ENCODE data around the gene TTLL13. TPM values are rescaled to one million over a fixed set of nuclear protein-coding genes. Genes with fewer than 3 reads are reported as not detected.
"Not testable (repeated sequence)": the region's sequence is repeated elsewhere in the genome, so short reads cannot be mapped to it uniquely, and the experiment has no call there.

Gene TTLL13
- total RNA-seq, 1 experiment from 2014 or later: not detected

DNA sequence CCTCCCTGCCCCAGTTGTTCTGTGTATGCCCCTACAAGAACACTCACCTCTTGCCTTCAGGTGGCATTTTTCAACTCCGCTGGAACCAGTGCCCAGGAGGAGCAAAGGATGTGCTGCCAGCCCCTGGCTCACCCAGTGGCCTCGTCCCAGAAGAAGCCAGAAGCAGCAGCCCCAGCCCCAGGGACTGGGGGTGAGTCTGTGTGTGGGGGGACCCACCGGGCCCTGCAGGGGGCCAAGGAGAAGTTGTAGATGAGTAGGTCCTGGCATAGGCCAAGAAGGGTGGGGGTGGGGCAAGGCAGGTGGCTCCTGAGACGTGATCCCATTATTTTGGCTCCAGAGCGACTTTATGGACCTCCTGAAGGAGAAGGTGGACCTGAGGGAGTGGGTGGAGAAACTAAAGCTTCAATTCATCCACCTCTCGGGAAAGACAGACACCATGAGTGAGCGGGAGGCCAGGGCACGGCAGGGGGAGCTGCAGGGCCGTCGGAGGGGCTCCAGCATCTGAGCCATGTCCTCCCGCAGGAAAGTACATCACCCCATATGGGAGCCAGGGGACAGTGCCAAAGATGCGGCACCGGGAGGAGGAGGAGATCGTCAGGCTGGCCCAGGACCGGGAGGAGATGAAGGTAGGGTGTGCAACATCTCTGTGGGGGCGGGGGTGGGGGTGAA, 45.4 kb downstream of the TTLL13 start:
- no peak for TF ChIP-seq EZH2 (IDR thresholded peaks at IDR 0.05; ENCODE audit: borderline replicate concordance, low read depth, low read length, poor library complexity, severe bottlenecking)
- TF ChIP-seq, protein P1, sequence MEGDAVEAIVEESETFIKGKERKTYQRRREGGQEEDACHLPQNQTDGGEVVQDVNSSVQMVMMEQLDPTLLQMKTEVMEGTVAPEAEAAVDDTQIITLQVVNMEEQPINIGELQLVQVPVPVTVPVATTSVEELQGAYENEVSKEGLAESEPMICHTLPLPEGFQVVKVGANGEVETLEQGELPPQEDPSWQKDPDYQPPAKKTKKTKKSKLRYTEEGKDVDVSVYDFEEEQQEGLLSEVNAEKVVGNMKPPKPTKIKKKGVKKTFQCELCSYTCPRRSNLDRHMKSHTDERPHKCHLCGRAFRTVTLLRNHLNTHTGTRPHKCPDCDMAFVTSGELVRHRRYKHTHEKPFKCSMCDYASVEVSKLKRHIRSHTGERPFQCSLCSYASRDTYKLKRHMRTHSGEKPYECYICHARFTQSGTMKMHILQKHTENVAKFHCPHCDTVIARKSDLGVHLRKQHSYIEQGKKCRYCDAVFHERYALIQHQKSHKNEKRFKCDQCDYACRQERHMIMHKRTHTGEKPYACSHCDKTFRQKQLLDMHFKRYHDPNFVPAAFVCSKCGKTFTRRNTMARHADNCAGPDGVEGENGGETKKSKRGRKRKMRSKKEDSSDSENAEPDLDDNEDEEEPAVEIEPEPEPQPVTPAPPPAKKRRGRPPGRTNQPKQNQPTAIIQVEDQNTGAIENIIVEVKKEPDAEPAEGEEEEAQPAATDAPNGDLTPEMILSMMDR (conservative IDR thresholded peaks at IDR 0.05; ENCODE audit: low read depth, low read length): peak; percentile 41
- CTCF ChIA-PET: no interaction called here
- Histone ChIP-seq H3K9me3 (ENCODE audit: low read depth, low read length, poor library complexity, severe bottlenecking) (no peaks in the 10 kb centered on the region), H3K4me1 (ENCODE audit: insufficient read depth, low read length, poor library complexity, severe bottlenecking) (peaks cover 3% of the 10 kb centered on the region), H3K27ac (ENCODE audit: low read depth, low read length, poor library complexity, severe bottlenecking) (no peak overlapping the region), H3K36me3 (ENCODE audit: insufficient read depth, low read length, poor library complexity, severe bottlenecking) (no peaks in the 10 kb centered on the region), H3K27me3 (replicated peaks; ENCODE audit: insufficient read depth, low read depth, low read length, poor library complexity) (no peaks in the 10 kb centered on the region), H3K4me3 (ENCODE audit: low read depth, low read length, poor library complexity, severe bottlenecking) (no peak overlapping the region)
- intact Hi-C loops (cut with micrococcal nuclease; ENCODE audit: unreplicated experiment): no loop called here
- POLR2A ChIA-PET (ENCODE audit: low non-redundant PET): no interaction called here
- BruUV-seq (replicated peaks): no TSS peak
- DNase-seq (ENCODE audit: low spot score): peak; percentile 27

DNA sequence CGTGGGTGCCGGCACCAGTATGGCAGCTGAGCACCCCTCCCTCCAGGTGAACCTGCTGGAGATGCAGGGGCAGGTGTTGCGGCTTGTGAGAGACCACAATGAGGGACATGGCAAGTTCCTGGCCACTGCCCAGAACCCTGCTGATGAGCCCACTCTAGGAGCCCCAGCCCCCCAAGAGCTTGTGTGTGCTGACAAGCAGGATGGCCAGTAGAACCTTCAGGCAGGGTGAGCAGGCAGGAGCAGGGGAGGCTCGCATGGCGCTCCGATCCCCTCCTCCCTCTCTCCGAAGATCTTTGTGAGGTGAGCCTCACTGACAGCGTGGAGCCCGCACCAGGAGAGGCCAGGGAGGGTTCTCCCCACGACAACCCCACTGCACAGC, 45.9 kb downstream of the TTLL13 start:
- intact Hi-C loops (cut with micrococcal nuclease; ENCODE audit: unreplicated experiment): no loop called here
- TF ChIP-seq, protein P1 (conservative IDR thresholded peaks at IDR 0.05; ENCODE audit: low read depth, low read length): no peak
- TF ChIP-seq EZH2 (IDR thresholded peaks at IDR 0.05; ENCODE audit: borderline replicate concordance, low read depth, low read length, poor library complexity, severe bottlenecking): no peak
- no peaks in the 10 kb centered on the region for H3K27me3 ChIP-seq (replicated peaks; ENCODE audit: insufficient read depth, low read depth, low read length, poor library complexity)
- no peak for DNase-seq (ENCODE audit: low spot score)
- ChIA-PET POLR2A (ENCODE audit: low non-redundant PET) (no interaction called here), CTCF (no interaction called here)
- H3K4me1 ChIP-seq (ENCODE audit: insufficient read depth, low read length, poor library complexity, severe bottlenecking): peaks cover 3% of the 10 kb centered on the region
- no peaks in the 10 kb centered on the region for H3K9me3 ChIP-seq (ENCODE audit: low read depth, low read length, poor library complexity, severe bottlenecking)
- no peak overlapping the region for H3K4me3 ChIP-seq (ENCODE audit: low read depth, low read length, poor library complexity, severe bottlenecking)
- H3K36me3 ChIP-seq (ENCODE audit: insufficient read depth, low read length, poor library complexity, severe bottlenecking): no peaks in the 10 kb centered on the region
- BruUV-seq (replicated peaks): no TSS peak
- no peak overlapping the region for H3K27ac ChIP-seq (ENCODE audit: low read depth, low read length, poor library complexity, severe bottlenecking)

DNA sequence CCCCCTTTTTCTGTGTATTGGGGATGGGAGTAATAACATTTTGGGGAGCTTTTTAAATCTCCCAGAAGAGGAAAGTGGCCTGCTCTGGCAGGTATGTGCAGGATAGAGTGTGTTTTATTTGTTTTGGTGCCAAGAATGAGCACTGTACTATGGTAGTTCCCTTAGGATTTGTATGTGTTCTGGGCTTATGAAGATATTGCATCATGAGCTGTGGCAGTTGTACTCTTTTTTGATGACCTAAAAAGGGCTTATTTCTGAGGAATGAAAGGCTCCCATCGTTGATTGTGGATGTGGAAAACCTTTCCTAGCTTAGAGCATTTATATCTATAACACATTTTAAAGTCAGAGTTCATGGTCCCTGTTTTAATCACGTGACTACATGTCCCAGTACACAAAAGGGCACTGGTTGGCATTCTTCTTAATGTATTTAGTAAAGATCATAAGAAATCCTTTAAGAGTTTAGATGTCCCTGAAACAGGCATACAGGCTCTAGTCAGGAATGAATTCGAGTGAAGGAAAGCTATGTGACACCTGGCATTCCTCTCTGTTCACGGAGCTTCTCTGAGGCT, 47.0 kb downstream of the TTLL13 start:
- BruUV-seq (replicated peaks); CTCF ChIA-PET: not testable (repeated sequence)

DNA sequence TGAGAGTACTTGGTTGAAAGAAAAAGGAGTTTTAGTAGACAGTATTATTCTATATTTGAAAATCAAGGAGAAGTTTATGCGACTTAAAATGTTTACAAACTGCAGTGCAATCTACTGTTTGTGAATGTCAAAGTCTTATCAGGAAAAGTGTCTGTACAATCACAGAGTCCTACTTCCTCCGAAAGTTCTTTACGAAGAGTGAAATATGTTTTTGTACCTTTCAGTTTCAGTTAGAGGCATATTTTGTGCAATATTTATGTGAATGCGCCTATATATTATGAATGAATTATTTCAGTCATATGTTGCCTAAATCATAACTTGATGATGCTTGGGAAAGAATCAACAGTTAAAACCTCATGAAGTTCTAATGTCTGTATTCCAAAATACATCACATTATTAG, 47.7 kb downstream of the TTLL13 start:
- Histone ChIP-seq H3K4me3 (ENCODE audit: low read depth, low read length, poor library complexity, severe bottlenecking) (no peak overlapping the region), H3K27me3 (replicated peaks; ENCODE audit: insufficient read depth, low read depth, low read length, poor library complexity) (no peaks in the 10 kb centered on the region), H3K9me3 (ENCODE audit: low read depth, low read length, poor library complexity, severe bottlenecking) (no peaks in the 10 kb centered on the region), H3K4me1 (ENCODE audit: insufficient read depth, low read length, poor library complexity, severe bottlenecking) (peaks cover 3% of the 10 kb centered on the region), H3K27ac (ENCODE audit: low read depth, low read length, poor library complexity, severe bottlenecking) (no peak overlapping the region), H3K36me3 (ENCODE audit: insufficient read depth, low read length, poor library complexity, severe bottlenecking) (no peaks in the 10 kb centered on the region)
- BruUV-seq (replicated peaks): no TSS peak
- intact Hi-C loops (cut with micrococcal nuclease; ENCODE audit: unreplicated experiment): no loop called here
- no peak for DNase-seq (ENCODE audit: low spot score)
- ChIA-PET POLR2A (ENCODE audit: low non-redundant PET) (no interaction called here), CTCF (no interaction called here)
- TF ChIP-seq EZH2 (IDR thresholded peaks at IDR 0.05; ENCODE audit: borderline replicate concordance, low read depth, low read length, poor library complexity, severe bottlenecking): no peak
- TF ChIP-seq, protein P1 (conservative IDR thresholded peaks at IDR 0.05; ENCODE audit: low read depth, low read length): no peak

More for the DNA sequence above, 47.0 kb downstream of the TTLL13 start:
- intact Hi-C loops (cut with micrococcal nuclease; ENCODE audit: unreplicated experiment); H3K27ac ChIP-seq (ENCODE audit: low read depth, low read length, poor library complexity, severe bottlenecking); H3K4me1 ChIP-seq (ENCODE audit: insufficient read depth, low read length, poor library complexity, severe bottlenecking); H3K27me3 ChIP-seq (replicated peaks; ENCODE audit: insufficient read depth, low read depth, low read length, poor library complexity); DNase-seq (ENCODE audit: low spot score); POLR2A ChIA-PET (ENCODE audit: low non-redundant PET); H3K36me3 ChIP-seq (ENCODE audit: insufficient read depth, low read length, poor library complexity, severe bottlenecking); H3K4me3 ChIP-seq (ENCODE audit: low read depth, low read length, poor library complexity, severe bottlenecking); H3K9me3 ChIP-seq (ENCODE audit: low read depth, low read length, poor library complexity, severe bottlenecking): not testable (repeated sequence)
